SK-N-MC (cell line): ENCODE results near the gene GCLM.

Source experiments
- EZH2 ChIP-seq: fragments of 200-600 bp; sonication (generic); IDR thresholded peaks from one replicate; pipeline ENCODE4 v1.6.1; 2017; ENCODE audit warnings: antibody characterized with exemption
- POLR2AphosphoS5 ChIP-seq: IDR thresholded peaks from 2 replicates; pipeline ENCODE4 v1.6.1; 2012; ENCODE audit warnings: mild to moderate bottlenecking, low read depth, low read length, borderline replicate concordance

DNA sequence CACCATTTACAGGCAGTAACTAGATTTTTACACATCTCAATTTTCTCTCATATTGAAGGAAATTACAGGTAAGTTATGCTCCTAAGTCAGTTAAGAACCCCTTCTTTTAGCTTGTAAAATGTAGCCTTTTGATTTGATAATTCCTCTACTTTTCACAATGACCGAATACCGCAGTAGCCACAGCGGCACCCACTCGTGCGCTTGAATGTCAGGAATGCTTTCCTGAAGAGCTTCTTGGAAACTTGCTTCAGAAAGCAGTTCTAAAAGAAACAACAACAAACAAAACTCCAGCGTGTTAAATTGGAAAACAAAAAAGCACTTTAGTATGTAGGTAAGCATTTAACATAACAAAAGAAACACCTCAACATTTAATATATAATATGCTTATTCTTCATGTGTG lies 20.3 kb downstream of the GCLM start:
- TF ChIP-seq EZH2 (no peak), POLR2AphosphoS5 (no peak)
